ENCODE results near the gene USP15.
A peak's percentile ranks its signal among the peaks of the same experiment; 100 is the strongest.
"Not testable (repeated sequence)": the region's sequence is repeated elsewhere in the genome, so short reads cannot be mapped to it uniquely, and the experiment has no call there.

Gene USP15

DNA sequence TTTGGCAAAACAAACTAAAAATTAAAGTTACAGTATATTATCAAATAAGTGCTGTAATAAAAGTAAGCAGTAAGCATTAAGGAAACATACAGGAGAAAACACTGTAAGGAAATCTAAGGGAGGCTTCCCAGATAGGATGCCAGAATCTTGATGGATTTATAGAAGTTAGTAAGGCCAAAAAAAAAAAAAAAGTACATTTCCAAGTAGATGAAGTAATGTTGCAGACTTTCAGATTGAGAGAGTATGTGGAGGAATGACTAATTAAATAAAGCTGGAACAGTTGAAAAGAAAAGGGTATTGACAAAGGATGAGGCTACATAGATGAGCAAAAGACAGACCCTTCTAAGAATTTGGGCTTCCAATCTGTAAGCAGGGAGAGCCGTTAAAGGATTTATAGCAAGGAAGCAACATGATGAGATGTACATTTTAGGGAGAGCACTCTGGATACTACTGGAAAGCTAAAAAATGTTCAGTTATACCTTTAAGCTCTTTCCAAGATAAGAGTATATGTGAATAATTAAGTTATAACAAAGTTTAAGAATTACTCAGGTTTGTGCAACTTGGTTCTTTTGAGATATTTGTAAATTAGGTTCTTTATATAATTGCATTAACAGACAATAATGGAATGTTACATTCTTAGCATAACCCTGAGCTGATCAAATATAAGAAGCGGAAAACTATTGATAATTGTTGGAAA lies 119.0 kb downstream of the USP15 start:
- no peak for DNase-seq

DNA sequence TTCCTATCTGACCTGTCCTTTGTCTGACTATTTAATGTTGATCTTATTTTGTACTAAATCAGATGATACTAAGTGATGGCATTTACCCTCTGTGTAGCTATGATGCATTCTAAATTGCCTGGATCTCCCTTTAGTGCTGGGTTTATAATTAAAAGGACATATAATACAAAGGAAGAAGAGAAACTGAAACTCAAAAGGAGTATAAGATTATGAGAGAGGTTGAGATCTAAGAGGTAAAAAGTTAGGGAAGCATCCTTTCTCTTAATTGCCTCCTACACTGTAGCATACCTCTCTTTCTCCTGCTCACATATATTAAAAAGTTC lies 119.5 kb downstream of the USP15 start:
- no peak for DNase-seq

DNA sequence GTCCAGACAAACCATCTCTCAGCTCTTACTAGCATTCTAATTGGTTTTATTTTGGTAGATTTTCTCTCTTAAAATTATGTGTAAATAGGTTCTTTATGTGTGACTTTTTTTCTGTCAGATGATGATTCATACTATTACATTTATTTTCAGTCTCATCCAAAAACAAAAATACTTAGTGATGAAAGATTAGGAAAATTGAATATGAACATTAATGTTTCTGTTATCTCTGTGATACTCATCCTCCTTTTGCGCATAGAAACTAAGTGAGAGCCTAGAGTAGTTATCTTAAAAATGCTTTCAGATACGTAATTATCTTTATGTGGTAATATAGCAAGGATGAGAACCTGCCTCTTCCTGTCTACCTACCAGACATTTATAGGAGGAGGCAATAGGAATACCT lies 122.3 kb downstream of the USP15 start:
- DNase-seq = no peak

DNA sequence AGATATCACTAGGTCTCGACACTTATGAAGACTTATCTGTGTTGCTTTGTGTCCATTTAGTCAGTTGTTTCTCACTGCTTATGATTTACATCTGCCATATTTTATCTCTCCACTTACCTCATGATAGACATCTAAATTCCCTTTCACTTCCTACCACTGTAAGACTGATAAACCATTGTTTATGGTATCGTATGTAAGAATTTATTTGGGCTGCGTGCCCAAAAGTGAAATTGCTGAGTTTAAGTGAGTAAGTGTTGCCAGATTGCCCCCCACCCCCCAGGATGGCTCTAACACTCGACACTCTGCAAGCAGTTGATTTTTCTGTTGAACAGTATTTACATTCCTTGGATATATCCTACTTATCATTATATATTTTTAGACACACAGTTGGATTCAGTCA lies 136.5 kb downstream of the USP15 start:
- DNase-seq = no peak

DNA sequence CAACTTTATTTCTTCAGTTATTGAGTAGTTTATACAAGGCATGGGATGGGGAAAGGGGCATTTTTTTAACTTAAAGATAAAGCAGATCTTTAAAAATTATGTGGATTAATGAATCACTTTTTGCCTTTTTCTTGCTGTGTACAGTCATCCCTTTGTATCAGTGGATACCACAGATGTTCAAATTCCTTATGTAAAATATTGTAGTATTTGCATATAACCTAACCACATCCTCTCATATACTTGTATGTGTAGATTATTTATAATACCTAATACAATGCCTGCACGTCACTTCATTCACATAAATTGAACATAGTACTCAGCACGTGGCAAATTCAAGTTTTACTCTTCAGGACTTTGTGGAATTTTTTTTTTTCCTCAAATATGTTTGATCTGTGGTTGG lies 139.9 kb downstream of the USP15 start:
- no peak for DNase-seq

DNA sequence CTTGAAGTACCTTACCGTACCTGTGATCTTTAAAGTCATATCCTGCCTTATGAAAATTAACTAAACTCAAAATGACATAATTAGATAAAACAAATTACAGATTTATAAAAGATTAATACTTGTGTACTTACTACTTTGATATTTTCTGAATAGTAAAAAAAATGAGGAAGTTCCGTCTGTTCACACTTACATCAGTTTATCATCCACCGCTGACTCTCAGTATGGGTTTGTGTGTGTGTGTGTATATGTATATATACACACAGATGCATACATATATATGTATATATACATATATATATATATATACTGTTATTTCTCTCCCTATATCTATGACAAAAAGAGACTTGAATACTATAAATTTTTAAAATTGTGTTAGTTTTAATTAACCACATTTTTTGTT lies 141.4 kb downstream of the USP15 start:
- no peak for DNase-seq

DNA sequence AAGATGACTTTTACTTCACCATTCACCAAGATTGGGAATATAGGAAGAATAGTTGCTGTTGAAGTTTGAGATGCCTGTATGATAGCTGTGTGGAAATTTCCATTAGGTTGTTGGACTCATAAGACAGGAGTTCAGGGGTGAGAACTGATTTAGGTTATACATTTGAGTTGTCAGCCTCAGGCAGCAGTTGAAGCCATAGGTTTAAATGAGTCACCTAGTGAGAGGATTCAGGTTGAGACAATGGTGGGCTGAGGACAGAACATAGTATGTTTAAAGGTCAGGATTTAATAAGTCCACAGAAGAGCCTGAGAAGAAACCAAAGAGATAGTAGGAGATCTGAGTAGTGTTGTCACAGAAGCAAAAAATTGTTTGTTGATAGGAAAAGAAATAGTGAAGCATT lies 142.8 kb downstream of the USP15 start:
- DNase-seq = no peak

DNA sequence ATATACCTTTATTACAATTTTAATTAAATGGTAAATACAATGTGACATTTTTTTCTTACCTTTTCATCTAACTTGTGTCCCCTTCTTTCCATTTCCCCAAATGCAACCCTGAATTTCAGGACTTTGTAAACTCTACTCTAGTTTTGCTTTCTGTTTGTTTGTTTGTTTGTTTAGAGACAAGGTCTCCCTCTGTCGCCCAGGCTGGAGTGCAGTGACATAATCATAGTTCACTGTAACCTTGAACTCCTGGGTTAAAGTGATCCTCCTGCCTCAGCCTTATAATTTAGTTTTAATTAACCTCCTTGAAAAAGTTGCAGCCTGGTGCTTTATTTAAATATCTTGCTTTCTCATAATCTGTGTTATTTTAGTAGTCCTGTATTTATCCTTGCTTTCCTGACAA lies 147.4 kb downstream of the USP15 start:
- DNase-seq = no peak

DNA sequence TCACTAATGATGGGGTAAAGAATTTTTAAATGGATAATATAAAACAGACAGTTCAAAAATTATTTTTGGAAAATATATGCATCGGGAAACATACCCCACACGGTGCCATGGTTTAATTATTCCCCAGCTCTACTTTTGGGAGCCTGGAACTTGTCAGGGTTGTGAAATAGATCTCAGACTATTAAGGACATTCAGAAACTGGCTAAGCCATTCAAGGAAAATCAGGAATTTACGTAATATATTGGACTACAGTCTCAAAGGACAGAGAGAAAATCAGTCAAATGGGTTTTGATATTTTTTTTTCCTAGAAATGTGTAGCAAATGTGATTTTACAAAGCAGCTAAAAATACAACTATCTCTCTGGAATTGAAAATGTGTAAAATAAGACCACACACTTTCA lies 148.9 kb downstream of the USP15 start:
- no peak for DNase-seq

DNA sequence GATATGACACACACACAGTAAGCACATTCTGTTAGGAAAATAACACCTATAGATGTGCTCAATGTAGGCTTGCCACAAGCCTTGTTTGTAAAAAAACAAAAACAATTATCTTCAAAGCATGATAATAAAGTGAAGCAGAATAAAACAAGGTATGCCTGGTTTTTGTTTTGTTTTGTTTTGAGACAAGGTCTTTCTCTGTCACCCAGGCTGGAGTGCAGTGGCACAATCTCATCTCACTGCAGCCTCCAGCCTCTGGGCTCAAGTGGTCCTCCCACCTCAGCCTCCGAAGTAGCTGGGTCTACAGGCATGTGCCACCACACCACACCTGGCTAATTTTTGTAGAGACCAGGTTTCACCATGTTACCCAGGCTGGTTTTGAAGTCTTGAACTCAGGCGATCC lies 154.0 kb downstream of the USP15 start:
- DNase-seq = no peak

DNA sequence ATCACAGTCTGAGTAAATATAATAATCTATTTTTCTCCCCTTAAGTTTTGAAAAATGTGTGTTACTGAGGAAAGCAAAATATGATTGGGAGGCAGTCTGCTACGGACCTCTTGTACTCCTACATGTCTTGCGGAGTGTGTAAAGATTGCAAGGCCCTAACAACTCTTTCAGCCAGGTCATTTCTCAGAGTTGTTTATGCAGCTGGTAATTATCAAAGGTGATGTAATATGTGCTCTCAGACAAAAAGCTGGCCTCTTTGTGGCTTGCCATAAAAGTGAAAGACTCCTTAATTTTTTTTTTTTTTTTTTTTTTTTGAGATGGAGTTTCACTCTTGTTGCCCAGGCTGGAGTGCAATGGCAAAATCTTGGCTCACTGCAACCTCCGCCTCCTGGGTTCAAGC lies 165.9 kb downstream of the USP15 start:
- no peak for DNase-seq

DNA sequence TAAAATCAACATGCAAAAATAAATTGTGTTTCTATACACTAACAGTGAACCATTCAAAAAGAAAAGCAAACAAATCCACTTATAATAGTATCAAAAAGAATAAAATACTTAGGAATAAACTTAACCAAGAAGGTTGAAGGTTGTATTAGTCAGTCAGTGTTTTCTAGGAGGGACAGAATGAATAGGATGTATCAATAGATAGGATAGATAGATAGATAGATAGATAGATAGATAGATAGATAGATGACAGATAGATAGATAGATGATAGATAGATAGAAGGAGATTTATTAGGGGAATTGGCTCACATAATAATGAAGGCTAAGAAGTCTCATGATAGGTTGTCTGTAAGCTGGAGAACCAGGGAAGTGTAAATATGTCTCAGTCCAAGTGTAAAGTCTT lies 169.3 kb downstream of the USP15 start:
- no peak for DNase-seq

DNA sequence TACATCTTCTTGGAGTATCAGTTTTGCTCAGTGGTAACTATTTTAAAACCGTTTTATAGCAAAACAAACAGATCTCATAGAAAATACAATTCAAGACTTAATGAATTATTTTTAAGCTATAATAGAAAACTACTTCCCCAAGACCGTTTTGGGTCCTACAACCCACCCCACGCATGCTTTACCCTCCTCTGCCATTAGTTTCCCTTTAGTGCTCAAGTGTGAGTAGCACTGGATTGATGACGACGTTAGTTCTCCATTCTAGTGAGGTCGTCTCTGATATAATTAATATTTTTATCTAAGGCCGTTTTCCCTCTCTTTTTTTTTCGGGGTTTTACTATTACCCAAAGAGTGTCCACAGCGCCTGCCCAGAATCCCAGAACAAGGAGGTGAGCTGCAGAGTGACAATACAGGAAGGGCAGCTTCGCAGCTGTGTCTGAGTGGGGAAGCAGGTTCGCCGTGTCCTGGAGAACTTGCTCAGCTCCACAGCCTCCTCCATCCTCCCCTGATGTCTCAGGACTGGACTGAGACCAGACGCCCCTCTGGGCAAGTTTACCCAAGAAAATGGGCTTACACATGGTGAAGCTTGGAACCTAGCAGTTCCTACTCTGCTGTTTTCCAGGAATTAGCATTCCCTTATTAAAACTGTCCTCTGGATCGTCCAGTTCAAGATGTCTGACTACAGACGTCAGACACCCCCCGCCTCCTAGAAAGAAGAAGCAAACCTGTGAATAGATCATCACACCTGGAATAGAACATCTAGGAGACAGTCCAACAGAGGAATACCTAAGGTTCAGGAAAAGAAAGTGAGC lies 174.5 kb downstream of the USP15 start:
- DNase-seq = peak; percentile 55

DNA sequence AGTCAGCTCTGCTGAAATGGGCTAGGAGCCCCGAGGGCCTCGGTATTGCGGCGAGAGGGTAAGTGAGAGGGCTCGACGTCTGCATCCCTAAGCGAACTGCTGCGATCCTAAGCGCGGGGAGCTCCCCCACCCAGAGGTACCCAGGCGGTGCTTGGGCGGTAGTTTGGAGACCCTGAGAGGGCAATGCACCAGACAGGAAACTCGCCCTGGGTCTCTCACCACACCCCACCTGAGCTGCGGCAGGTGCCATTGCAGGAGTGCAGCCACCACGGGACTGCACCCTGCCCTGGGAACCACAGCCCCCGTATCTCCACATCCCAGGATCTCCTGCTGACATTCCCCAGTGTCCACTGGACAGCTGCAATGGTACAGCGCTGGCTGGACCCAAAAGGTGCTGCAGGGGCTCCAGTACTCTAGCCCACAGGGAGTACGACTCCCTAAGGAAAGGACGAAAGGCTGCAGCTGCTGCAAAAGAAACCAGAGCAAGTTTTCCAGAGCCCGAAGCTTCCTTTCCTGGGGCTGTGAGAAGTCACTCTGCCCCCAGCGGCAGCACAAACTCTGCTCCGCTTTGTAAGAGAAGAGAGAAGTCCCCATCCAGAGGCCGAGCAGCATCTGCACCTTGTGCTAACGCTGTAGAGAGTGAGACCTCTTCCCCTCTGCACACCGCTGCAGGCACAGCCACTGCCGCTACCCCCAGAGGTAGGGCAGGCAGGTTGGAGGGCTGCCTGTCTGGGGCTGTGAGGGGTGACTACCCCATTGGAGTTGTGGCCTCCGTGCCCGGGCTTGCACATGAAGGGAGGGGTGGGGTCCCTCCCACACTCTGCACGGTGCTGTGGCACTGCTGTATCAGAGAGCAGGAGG lies 175.3 kb downstream of the USP15 start:
- DNase-seq = peak; percentile 65

DNA sequence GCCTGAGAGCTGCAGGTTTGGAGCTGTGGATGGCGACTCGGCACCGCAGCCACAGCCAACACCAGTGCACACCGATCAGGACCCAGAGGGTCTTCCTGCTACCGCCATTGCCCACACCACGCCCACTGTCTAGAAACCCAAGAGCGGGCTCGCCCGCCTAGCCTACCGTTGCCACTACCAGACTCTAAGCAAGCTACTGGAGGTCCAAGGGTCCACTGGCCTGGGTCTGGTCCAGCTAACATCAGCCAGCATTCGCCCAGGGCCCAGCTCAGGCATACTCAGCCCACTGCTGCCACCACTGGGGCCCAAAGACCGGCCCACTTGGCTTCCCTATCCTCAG lies 175.9 kb downstream of the USP15 start:
- no peak for DNase-seq

DNA sequence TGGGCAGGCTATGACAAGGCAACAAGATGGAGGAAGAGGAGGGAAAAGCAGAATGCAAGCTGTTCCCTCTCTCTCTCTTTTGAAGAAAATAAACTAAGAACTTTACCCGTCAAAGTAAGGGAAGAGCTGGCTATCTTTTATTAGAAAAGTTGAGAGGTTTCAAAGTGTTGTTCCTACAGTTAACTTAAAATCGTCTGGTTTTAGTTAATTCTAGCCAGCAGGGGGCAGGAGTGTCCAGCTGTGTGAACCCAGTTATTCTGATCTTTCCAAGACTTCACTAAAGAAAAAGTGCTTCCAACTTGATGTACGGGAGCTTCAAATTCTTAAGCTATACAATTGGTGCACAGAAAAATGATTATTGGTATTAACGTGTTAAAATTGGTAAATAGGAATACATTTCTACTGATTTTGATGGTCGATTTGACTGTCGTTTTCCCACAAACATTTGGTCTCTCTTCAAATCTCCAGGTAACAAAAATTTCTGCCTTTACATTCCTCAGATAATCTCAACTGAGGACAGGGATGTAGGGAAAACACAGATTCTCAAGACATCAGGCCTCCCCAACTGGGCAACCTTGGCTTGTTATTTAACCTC lies 178.0 kb downstream of the USP15 start:
- DNase-seq = no peak

DNA sequence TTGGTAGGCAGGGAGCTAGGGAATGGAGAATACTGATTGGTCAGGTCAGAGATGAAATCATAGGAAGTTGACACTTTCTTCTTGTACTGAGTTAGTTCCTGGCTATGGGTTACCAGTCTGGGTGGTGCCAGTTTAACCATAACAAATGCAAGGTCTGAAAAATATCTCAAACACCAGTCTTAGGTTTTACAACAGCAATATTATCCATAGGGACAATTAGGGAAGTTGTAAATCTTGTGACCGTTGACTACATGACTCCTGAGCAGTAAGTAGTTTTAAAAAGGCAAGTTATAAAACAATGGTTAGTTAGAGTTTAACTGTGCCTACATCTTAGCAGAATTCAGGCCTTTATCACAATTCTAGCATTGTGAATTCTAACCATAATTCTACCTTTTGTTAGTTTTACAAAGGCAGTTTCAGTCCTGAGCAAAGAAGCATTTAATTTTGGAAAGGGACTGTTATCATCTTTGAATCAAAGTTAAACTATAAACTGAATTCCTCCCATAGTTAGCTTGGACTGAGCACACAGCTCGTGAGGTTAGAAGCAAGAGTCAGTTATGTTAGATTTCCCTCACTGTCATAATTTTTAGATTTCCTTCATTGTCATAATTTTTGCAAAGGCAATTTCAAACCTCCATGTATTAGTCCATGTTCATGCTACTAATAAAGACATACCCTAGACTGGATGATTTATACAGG lies 186.7 kb downstream of the USP15 start:
- no peak for DNase-seq

DNA sequence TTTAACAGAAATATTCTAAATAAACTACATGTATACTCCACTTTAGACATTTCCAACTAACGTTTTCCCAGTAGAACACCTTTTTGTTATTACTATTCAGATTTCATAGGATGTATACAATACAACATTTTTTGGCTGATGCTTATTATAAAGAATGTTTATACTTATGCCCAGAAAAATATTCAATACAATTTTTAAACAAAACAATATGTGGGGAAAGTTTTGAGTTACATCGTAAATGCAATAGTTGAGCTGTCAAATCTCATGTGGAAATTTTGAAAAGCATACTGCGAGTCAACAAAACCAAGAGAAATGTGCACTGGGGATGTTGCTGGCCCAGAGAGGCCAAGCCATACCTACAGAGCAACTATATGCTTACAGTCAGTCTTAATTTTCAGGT lies 188.2 kb downstream of the USP15 start:
- DNase-seq = no peak

DNA sequence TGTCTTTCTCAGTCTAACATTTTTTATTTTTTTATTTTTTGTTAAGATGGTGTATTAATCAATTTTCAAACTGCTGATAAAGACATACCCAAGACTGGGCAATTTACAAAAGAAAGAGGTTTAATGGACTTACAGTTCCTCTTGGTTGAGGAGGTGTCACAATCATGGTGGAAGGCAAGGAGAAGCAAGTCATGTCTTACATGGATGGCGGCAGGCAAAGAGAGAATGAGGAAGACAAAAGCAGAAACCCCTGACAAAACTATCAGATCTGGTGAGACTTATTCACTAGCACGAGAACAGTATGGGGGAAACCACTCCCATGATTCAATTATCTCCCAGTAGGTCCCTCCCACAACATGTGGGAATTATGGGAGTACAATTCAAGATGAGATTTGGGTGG lies 195.2 kb downstream of the USP15 start:
- not testable (repeated sequence) for DNase-seq

DNA sequence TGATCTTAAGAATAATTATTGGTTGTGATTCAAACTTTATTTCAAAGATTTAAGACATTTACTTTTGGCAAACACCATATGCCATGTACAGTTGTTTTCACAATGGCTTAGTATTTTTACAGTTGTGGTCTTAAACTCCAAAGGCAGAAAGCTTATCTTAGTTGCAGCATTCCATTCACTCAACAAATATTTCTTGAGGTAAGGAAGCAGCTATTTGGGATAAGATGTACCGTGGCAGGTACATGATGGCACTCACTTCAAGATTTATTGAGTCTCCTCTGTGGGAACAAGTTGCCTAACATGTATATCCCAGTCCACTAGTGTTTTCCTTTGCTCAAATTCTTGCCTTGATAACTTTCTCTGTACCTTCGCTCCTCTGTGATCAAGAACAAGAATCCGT lies 198.4 kb downstream of the USP15 start:
- no peak for DNase-seq

DNA sequence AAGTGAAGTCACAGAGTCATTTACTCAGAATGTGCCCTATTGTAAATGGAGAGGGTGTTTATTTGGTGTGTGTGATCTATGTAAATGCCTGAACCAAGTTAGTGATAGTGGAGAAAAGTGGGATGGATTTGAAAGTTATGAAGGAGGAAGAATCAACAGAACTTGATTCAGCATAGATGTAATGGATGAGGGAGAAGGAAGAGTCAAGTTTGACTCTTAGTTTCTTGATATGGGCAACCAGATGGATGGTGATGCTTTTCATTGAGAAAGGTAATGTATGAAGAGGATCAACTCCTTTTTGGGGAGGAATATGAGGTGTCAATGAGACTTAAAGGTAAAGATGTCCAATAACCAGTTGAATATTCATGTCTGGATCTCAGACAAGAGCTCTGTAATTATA lies 199.8 kb downstream of the USP15 start:
- no peak for DNase-seq

DNA sequence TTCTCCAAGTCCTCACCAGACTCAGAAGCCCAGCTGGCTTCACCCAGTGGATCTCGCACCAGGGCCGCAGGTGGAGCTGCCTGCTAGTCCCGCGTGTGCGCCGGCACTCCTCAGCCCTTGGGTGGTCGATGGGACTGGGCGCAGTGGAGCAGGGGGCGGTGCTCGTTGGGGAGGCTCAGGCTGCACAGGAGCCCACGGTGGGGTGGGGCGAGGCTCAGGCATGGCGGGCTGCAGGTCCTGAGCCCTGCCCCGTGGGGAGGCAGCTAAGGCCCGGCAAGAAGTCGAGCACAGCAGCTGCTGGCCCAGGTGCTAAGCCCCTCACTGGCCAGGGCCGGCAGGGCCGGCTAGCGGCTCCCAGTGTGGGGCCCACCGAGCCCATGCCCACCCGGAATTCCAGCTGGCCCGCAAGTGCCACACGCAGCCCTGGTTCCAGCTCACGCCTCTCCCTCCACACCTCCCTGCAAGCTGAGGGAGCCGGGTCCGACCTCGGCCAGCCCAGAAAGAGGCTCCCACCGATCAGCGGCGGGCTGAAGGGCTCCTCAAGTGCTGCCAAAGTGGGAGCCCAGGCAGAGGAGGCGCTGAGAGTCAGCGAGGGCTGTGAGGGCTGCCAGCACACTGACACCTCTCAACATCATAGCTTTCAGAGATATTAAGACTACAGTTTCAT lies 201.1 kb downstream of the USP15 start:
- not testable (repeated sequence) for DNase-seq

Measured in activated CD8-positive, alpha-beta memory T cell treated with anti-CD3 and anti-CD28 coated beads, Interleukin-2, amount 50 U/mL, for 48 hours (primary cell).